Suprapubic skin (tissue), 4 donors: ENCODE results near the gene NEURL4.

Source experiments
- POLR2A ChIP-seq, 2 donors: fragments of 450-650 bp; IDR thresholded peaks; one replicate each; pipeline ENCODE4 v1.6.1; 2017; ENCODE audit warnings: antibody characterized with exemption in 2 of 2, mild to moderate bottlenecking in 2 of 2, moderate library complexity in 2 of 2
- POLR2AphosphoS5 ChIP-seq, 3 donors: sonication (generic); formaldehyde crosslinking; IDR thresholded peaks; one replicate each; pipeline ENCODE4 v1.6.1; 2017; ENCODE audit warnings: antibody characterized with exemption in 3 of 3
- TF ChIP-seq, protein P1 (sequence below), 2 donors: fragments of 200-600 bp in 1 of 2; fragments of 450-650 bp in 1 of 2; sonication (generic) in 1 of 2; IDR thresholded peaks; one replicate each; pipeline ENCODE4 v1.5.1; 2016 to 2019; ENCODE audit warnings: antibody characterized with exemption in 2 of 2, mild to moderate bottlenecking in 1 of 2, moderate library complexity in 1 of 2

DNA sequence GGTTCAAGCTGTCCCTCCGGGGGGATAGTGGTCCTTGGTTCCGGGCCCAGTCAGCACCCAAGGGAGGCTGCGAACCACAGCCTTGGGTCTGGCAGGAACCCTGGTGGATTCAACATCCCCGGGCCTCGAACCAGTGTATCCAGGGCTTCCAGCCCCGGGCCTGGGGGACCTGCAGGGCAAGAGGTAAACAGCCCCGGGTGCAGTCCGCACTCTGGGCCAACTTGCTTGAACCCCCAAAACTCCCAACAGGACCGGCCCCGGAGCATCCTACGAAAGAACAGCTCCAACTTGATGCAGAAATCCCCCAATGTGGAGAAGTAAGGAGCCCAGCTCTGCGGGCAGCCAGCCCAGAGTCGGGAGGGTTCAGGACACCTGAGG lies 1.5 kb upstream of the NEURL4 start:
- TF ChIP-seq POLR2AphosphoS5 (IDR thresholded peaks at IDR 0.05) (no peak), POLR2A (IDR thresholded peaks at IDR 0.05) (no peak)
- TF ChIP-seq, protein P1, sequence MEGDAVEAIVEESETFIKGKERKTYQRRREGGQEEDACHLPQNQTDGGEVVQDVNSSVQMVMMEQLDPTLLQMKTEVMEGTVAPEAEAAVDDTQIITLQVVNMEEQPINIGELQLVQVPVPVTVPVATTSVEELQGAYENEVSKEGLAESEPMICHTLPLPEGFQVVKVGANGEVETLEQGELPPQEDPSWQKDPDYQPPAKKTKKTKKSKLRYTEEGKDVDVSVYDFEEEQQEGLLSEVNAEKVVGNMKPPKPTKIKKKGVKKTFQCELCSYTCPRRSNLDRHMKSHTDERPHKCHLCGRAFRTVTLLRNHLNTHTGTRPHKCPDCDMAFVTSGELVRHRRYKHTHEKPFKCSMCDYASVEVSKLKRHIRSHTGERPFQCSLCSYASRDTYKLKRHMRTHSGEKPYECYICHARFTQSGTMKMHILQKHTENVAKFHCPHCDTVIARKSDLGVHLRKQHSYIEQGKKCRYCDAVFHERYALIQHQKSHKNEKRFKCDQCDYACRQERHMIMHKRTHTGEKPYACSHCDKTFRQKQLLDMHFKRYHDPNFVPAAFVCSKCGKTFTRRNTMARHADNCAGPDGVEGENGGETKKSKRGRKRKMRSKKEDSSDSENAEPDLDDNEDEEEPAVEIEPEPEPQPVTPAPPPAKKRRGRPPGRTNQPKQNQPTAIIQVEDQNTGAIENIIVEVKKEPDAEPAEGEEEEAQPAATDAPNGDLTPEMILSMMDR (IDR thresholded peaks at IDR 0.05), result no peak
